ENCODE data around the gene STK11.

The STK11 gene

GRCh38 chr19:1237027-1237659 lies 31.6 kb downstream of the STK11 start:
- no peak for DNase-seq (ENCODE audit: low spot score)

GRCh38 chr19:1237754-1238368 lies 32.3 kb downstream of the STK11 start, which contains the start of gene CBARP:
Gene CBARP, minus strand, starts transcription at chr19:1238005. Its CDS starts 1,905 bp downstream, at chr19:1236100.
- peak; percentile 25 for DNase-seq (ENCODE audit: low spot score)

- DNase-seq (ENCODE audit: low spot score) = no peak
Observed at GRCh38 chr19:1238369-1239303, 33.1 kb downstream of the STK11 start.

- no peak for DNase-seq (ENCODE audit: low spot score)
Observed at GRCh38 chr19:1239420-1239795, 33.8 kb downstream of the STK11 start.

GRCh38 chr19:1239796-1240737 lies 34.5 kb downstream of the STK11 start:
- peak; percentile 86 for DNase-seq (ENCODE audit: low spot score)

- no peak for DNase-seq (ENCODE audit: low spot score)
Observed at GRCh38 chr19:1240925-1241324, 35.3 kb downstream of the STK11 start.

GRCh38 chr19:1241417-1242095 lies 36.0 kb downstream of the STK11 start, which contains the start of gene ATP5F1D:
Gene ATP5F1D, plus strand, starts transcription at chr19:1241751. Its CDS starts 100 bp downstream, at chr19:1241851.
- DNase-seq (ENCODE audit: low spot score) = peak; percentile 95

GRCh38 chr19:1243768-1244692 lies 38.5 kb downstream of the STK11 start:
- peak; percentile 83 for DNase-seq (ENCODE audit: low spot score)

- peak; percentile 50 for DNase-seq (ENCODE audit: low spot score)
Observed at GRCh38 chr19:1244693-1245451, 39.3 kb downstream of the STK11 start.

GRCh38 chr19:1245494-1246264 lies 40.1 kb downstream of the STK11 start:
- DNase-seq (ENCODE audit: low spot score) = peak; percentile 46

GRCh38 chr19:1246265-1247087 lies 40.9 kb downstream of the STK11 start:
- peak; percentile 26 for DNase-seq (ENCODE audit: low spot score)

GRCh38 chr19:1247748-1248138 lies 42.2 kb downstream of the STK11 start:
- no peak for DNase-seq (ENCODE audit: low spot score)

GRCh38 chr19:1248139-1248785 lies 42.7 kb downstream of the STK11 start, which contains the start of gene MIDN:
Gene MIDN, plus strand, starts transcription at chr19:1248583. Its CDS starts 1,714 bp downstream, at chr19:1250297.
- peak; percentile 94 for DNase-seq (ENCODE audit: low spot score)

- DNase-seq (ENCODE audit: low spot score) = peak; percentile 81
Observed at GRCh38 chr19:1248786-1249297, 43.3 kb downstream of the STK11 start.

GRCh38 chr19:1249298-1249989 lies 43.9 kb downstream of the STK11 start:
- peak; percentile 97 for DNase-seq (ENCODE audit: low spot score)

- no peak for DNase-seq (ENCODE audit: low spot score)
Observed at GRCh38 chr19:1249990-1250436, 44.4 kb downstream of the STK11 start.

All from kidney tubule cell (primary cell).